HCT116 (cell line): Measurements from ENCODE around the gene SLC25A21. TPM values are rescaled to one million over a fixed set of nuclear protein-coding genes. Genes with fewer than 3 reads are reported as not detected.

ENCODE experiments used
- ATAC-seq: fragments of 200-7000 bp; cut with Tn5 transposase; 2 replicates; pipeline ENCODE4 v1.9.1; 2020; ENCODE audit warnings: mild to moderate bottlenecking, moderate library complexity
- BruUV-seq: library from RNA; stranded (reverse); fragments of 400-500 nt; replicated peaks from 2 replicates; lab custom pipeline; 2021; lab: Mats Ljungman, UMichigan
- CTCF ChIA-PET: fragments of 300-600 bp; sonication (Branson Sonifier 250); formaldehyde crosslinking; loops from one replicate; lab custom pipeline; 2021; ENCODE audit warnings: antibody characterized with exemption; lab: Charles Lee
- POLR2A ChIA-PET: fragments of 300-600, 350-600 bp; sonication (Branson Sonifier 250); formaldehyde crosslinking; loops from one replicate; lab custom pipeline; 2021; ENCODE audit warnings: antibody characterized with exemption; lab: Charles Lee
- RAD21 ChIA-PET, 2 experiments: fragments of 300-600 bp; sonication (Branson Sonifier 250); formaldehyde crosslinking; loops; one replicate each; lab custom pipeline; 2023; ENCODE audit warnings: low total read pairs in 2 of 2; ENCODE audit not compliant: uncharacterized antibody in 2 of 2, unreplicated experiment in 2 of 2, low non-redundant PET in 1 of 2; lab: Charles Lee
- DNase-seq: peaks from one replicate; pipeline ENCODE4 v3.0.0-alpha.2; 2010; ENCODE audit warnings: low read depth, low spot score
- H2AFZ ChIP-seq: fragments of 200-600 bp; shearing (Covaris generic), sonication (generic); 2 replicates; pipeline ENCODE4 v1.6.1; 2017; ENCODE audit warnings: low read depth, mixed run types, mixed read lengths, antibody characterized with exemption, low read length; ENCODE audit not compliant: poor library complexity, severe bottlenecking
- H3K27ac ChIP-seq: 2 replicates; pipeline ENCODE4 v1.5.1; 2012; ENCODE audit warnings: low read depth, low read length
- H3K27me3 ChIP-seq: fragments of 200-600 bp; sonication (generic); 2 replicates; pipeline ENCODE4 v1.6.1; 2016; ENCODE audit warnings: mixed run types, low read length, mixed read lengths; ENCODE audit not compliant: insufficient read depth
- H3K36me3 ChIP-seq, 2 experiments: fragments of 200-500 bp in 1 of 2; fragments of 200-600 bp in 1 of 2; sonication (Bioruptor generic) in 1 of 2; sonication (generic) in 1 of 2; 2 replicates each; pipeline versions ENCODE4 v1.5.1 to v1.6.1; 2014 to 2016; ENCODE audit warnings: low read length in 2 of 2, inconsistent platforms in 1 of 2, mixed read lengths in 1 of 2, mixed run types in 1 of 2; ENCODE audit not compliant: insufficient read depth in 2 of 2, control insufficient read depth in 1 of 2
- H3K4me1 ChIP-seq, 2 experiments: fragments of 200-600 bp in 1 of 2; sonication (generic) in 1 of 2; 2 replicates each; pipeline versions ENCODE4 v1.5.1 to v1.6.1; 2012 to 2017; ENCODE audit warnings: low read length in 2 of 2, inconsistent platforms in 1 of 2, mild to moderate bottlenecking in 1 of 2, mixed read lengths in 1 of 2, mixed run types in 1 of 2, moderate library complexity in 1 of 2; ENCODE audit not compliant: insufficient read depth in 2 of 2, control insufficient read depth in 1 of 2
- H3K4me2 ChIP-seq: fragments of 200-600 bp; sonication (generic); 2 replicates; pipeline ENCODE4 v1.6.1; 2017; ENCODE audit warnings: mixed run types, low read length, mixed read lengths
- H3K4me3 ChIP-seq, 2 experiments: fragments of 200-600 bp in 1 of 2; sonication (generic) in 1 of 2; replicated peaks in 1 of 2; 2 replicates each; pipeline ENCODE4 v1.5.1; 2011 to 2016; ENCODE audit warnings: low read length in 2 of 2, control low read depth in 1 of 2, low read depth in 1 of 2, mild to moderate bottlenecking in 1 of 2, mixed read lengths in 1 of 2, mixed run types in 1 of 2
- H3K79me2 ChIP-seq: fragments of 200-600 bp; sonication (generic); 2 replicates; pipeline ENCODE4 v1.6.1; 2017; ENCODE audit warnings: mild to moderate bottlenecking, mixed run types, low read length, moderate library complexity, mixed read lengths; ENCODE audit not compliant: insufficient read depth
- H3K9ac ChIP-seq: fragments of 200-600 bp; sonication (generic); 2 replicates; pipeline ENCODE4 v1.6.1; 2016; ENCODE audit warnings: low read length, mixed read lengths
- H3K9me2 ChIP-seq: fragments of 200-600 bp; sonication (generic), shearing (Covaris generic); 2 replicates; pipeline ENCODE4 v1.6.1; 2017; ENCODE audit warnings: mixed run types, mild to moderate bottlenecking, moderate library complexity; ENCODE audit not compliant: insufficient read depth
- H3K9me3 ChIP-seq, 2 experiments: fragments of 200-500 bp in 1 of 2; fragments of 200-600 bp in 1 of 2; sonication (Bioruptor generic) in 1 of 2; sonication (generic) in 1 of 2; 2 replicates each; pipeline ENCODE4 v1.6.1; 2014 to 2017; ENCODE audit warnings: low read length in 2 of 2, mixed read lengths in 2 of 2, inconsistent platforms in 1 of 2, low read depth in 1 of 2, mild to moderate bottlenecking in 1 of 2, mixed run types in 1 of 2, moderate library complexity in 1 of 2; ENCODE audit not compliant: control insufficient read depth in 1 of 2, insufficient read depth in 1 of 2
- H4K20me1 ChIP-seq: fragments of 200-600 bp; sonication (generic), shearing (Covaris generic); 2 replicates; pipeline ENCODE4 v1.6.1; 2017; ENCODE audit warnings: mixed run types, mild to moderate bottlenecking, moderate library complexity; ENCODE audit not compliant: insufficient read depth
- CBX3 ChIP-seq: IDR thresholded peaks from 2 replicates; pipeline ENCODE4 v1.6.1; 2012; ENCODE audit warnings: low read depth
- ELF1 ChIP-seq: IDR thresholded peaks from 2 replicates; pipeline ENCODE4 v1.6.1; 2012; ENCODE audit warnings: low read depth, borderline replicate concordance
- EZH2 ChIP-seq: fragments of 200-600 bp; sonication (generic); IDR thresholded peaks from 2 replicates; pipeline ENCODE4 v1.6.1; 2017; ENCODE audit warnings: antibody characterized with exemption, mixed run types
- MAX ChIP-seq: IDR thresholded peaks from 2 replicates; pipeline ENCODE4 v1.6.1; 2012
- POLR2AphosphoS5 ChIP-seq: IDR thresholded peaks from 2 replicates; pipeline ENCODE4 v1.6.1; 2011; ENCODE audit warnings: mild to moderate bottlenecking, low read depth, low read length, moderate library complexity
- RAD21 ChIP-seq: IDR thresholded peaks from 2 replicates; pipeline ENCODE4 v1.6.1; 2012; ENCODE audit warnings: low read depth, mild to moderate bottlenecking
- REST ChIP-seq: IDR thresholded peaks from 2 replicates; pipeline ENCODE4 v1.6.1; 2012; ENCODE audit warnings: low read depth
- SIN3A ChIP-seq: IDR thresholded peaks from 2 replicates; pipeline ENCODE4 v1.6.1; 2012; ENCODE audit warnings: low read depth
- SRF ChIP-seq: IDR thresholded peaks from 2 replicates; pipeline ENCODE4 v1.6.1; 2012; ENCODE audit warnings: low read depth
- YY1 ChIP-seq: IDR thresholded peaks from 2 replicates; pipeline ENCODE4 v1.6.1; 2011; ENCODE audit warnings: low read length, low read depth, moderate library complexity, mild to moderate bottlenecking; ENCODE audit not compliant: insufficient replicate concordance; ENCODE audit errors: extremely low read depth
- ZBTB33 ChIP-seq: IDR thresholded peaks from 2 replicates; pipeline ENCODE4 v1.6.1; 2011; ENCODE audit warnings: mild to moderate bottlenecking, low read length, moderate library complexity; ENCODE audit not compliant: insufficient replicate concordance; ENCODE audit errors: extremely low read depth
- intact Hi-C: fragments of 100-400 bp; cut with micrococcal nuclease; formaldehyde crosslinking; loops from 2 replicates; pipeline ENCODE4 v1.10.0; 2022
- total RNA-seq: library from RNA; stranded (reverse); gene quantifications from one replicate; pipeline ENCODE4 v1.2.1, GENCODE V29; 2021; ENCODE audit not compliant: unreplicated experiment

The SLC25A21 gene
- total RNA-seq, 1 experiment from 2014 or later: 3.5 TPM

- H3K79me2 ChIP-seq: no peaks in the 10 kb centered on the region
- H3K4me1 ChIP-seq: peaks cover 0 to 4% of the 10 kb centered on the region in 2 experiments; a peak in 1 of 4 replicates
- TF ChIP-seq POLR2AphosphoS5 (no peak), ZBTB33 (no peak), YY1 (no peak), CBX3 (no peak), EZH2 (no peak), REST (no peak), SRF (no peak), MAX (no peak), RAD21 (no peak), SIN3A (no peak), ELF1 (no peak)
- DNase-seq (no peak), ATAC-seq (no peak)
- no peaks in the 10 kb centered on the region for H3K9me3 ChIP-seq
- H3K36me3 ChIP-seq: no peaks in the 10 kb centered on the region
- no peaks in the 10 kb centered on the region for H3K9me2 ChIP-seq
- H2AFZ ChIP-seq: no peak overlapping the region
- H3K4me2 ChIP-seq: no peak overlapping the region
- no peak overlapping the region for H3K9ac ChIP-seq
- no TSS peak for BruUV-seq
- no peaks in the 10 kb centered on the region for H4K20me1 ChIP-seq
- no peak overlapping the region for H3K4me3 ChIP-seq
- ChIA-PET POLR2A (no interaction called here), CTCF (no interaction called here), RAD21 (no interaction called here)
- H3K27me3 ChIP-seq: no peaks in the 10 kb centered on the region
- intact Hi-C loops: no loop called here
- no peak overlapping the region for H3K27ac ChIP-seq
Measured at GRCh38 chr14:37089410-37089809, 83.0 kb downstream of the SLC25A21 start.
